ENCODE measurements around the gene NR1H3.

DNA sequence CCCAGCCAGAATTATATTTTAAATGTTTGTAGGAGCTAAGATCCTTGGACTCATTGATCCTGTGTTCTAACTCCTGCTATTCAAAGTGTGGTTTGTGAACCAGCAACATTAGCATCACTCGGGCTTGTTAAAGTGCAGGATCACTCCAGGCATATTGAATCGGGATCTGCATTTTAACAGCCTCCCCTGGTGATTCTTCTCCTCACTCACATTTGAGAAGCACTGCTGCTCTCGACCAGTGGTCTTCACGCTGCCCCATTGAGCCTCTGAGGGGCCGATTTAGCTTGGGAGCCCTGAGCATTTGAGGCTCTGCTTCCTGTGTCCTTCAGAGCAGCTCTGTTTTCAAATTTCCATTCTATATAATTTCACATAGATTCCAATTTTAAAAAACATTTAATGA lies 23.1 kb downstream of the NR1H3 start:
- no peak for TF ChIP-seq HOXA7 (CRISPR knock-in tag; IDR thresholded peaks at IDR 0.05)
- TF ChIP-seq, protein P1, sequence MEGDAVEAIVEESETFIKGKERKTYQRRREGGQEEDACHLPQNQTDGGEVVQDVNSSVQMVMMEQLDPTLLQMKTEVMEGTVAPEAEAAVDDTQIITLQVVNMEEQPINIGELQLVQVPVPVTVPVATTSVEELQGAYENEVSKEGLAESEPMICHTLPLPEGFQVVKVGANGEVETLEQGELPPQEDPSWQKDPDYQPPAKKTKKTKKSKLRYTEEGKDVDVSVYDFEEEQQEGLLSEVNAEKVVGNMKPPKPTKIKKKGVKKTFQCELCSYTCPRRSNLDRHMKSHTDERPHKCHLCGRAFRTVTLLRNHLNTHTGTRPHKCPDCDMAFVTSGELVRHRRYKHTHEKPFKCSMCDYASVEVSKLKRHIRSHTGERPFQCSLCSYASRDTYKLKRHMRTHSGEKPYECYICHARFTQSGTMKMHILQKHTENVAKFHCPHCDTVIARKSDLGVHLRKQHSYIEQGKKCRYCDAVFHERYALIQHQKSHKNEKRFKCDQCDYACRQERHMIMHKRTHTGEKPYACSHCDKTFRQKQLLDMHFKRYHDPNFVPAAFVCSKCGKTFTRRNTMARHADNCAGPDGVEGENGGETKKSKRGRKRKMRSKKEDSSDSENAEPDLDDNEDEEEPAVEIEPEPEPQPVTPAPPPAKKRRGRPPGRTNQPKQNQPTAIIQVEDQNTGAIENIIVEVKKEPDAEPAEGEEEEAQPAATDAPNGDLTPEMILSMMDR (IDR thresholded peaks at IDR 0.05) = no peak
- no peak for TF ChIP-seq SREBF2 (IDR thresholded peaks at IDR 0.05)

All from A549 (cell line).